ENCODE measurements around the gene ABCA9.
"Not testable (repeated sequence)": the region's sequence is repeated elsewhere in the genome, so short reads cannot be mapped to it uniquely, and the experiment has no call there.

The ABCA9 gene

DNA sequence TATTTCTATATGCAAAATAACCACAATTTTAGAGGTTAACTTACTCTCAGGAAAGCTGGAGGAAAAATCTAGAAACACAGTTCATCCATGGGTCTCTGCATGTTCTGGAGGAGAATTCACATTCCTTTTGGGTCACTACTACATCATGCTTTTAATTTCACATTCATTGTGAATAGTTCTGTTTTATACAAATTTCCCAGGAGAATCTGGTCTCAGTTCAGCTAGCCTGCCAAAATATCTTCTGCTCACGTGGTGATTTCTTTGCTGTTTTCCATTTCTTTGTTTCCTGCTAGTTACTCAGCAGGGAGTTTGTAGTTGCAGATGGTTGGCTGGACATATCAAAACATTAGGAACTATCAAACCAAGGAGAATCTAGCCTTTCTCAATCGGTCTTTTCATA lies at the start of gene ABCA9:
ABCA9 (minus strand) TSS at position 106 of the 400 bp plus-strand sequence. CDS start 9,801 bp downstream, outside the sequence.
- in situ Hi-C loops (cut with HindIII; ENCODE audit: low pct_ligation_motif_present, low pct_unique_long_range_greater_than_20kb, low sequenced_read_pairs): no loop called here
- DNase-seq: no peak

DNA sequence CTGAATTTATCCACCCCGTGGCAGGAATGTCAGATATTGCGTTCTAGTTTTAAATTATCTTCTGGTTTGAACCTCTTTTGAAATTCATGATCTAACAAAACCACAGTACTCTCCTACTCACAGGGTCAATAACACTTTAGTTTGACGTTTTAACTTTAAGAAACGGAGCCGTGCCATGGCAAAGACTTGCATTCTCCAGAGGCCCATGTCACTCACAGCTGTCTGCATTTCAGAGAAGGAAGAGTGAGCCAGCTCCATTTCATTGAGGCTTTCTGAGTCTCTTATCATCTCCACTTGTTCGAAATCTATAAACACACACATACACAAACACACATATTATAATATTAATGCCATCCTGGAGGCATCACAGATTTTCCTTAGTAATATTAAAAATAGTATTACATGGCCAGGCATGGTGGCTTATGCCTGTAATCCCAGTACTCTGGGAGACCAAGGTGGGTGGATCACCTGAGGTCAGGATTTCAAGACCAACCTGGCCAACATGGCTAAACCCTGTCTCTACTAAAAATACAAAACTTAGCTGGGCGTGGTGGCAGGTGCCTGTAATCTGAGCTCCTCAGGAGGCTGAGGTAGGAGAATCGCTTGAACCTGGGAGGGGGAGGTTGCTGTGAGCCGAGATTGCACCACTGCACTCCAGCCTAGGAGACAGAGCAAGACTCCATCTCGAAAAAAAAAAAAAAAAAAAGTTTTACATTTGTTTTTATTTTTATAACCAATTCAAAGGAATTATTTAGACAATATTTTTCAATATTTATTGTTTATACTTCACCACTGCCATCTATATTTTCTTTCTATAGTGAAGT lies 45.4 kb upstream of the ABCA9 start:
- no peak for DNase-seq
- in situ Hi-C loops (cut with HindIII; ENCODE audit: low pct_ligation_motif_present, low pct_unique_long_range_greater_than_20kb, low sequenced_read_pairs): no loop called here

GRCh38 chr17:69103557-69104233 lies 43.0 kb upstream of the ABCA9 start:
- DNase-seq: no peak
- in situ Hi-C loops (cut with HindIII; ENCODE audit: low pct_ligation_motif_present, low pct_unique_long_range_greater_than_20kb, low sequenced_read_pairs): no loop called here

- in situ Hi-C loops (cut with HindIII; ENCODE audit: low pct_ligation_motif_present, low pct_unique_long_range_greater_than_20kb, low sequenced_read_pairs): no loop called here
- DNase-seq: no peak
Measured at GRCh38 chr17:69098625-69099024, 37.9 kb upstream of the ABCA9 start.

- in situ Hi-C loops (cut with HindIII; ENCODE audit: low pct_ligation_motif_present, low pct_unique_long_range_greater_than_20kb, low sequenced_read_pairs): no loop called here
- DNase-seq: no peak
Measured at GRCh38 chr17:69096541-69096940, 35.8 kb upstream of the ABCA9 start.

GRCh38 chr17:69093995-69094394 lies 33.3 kb upstream of the ABCA9 start:
- no peak for DNase-seq
- in situ Hi-C loops (cut with HindIII; ENCODE audit: low pct_ligation_motif_present, low pct_unique_long_range_greater_than_20kb, low sequenced_read_pairs): no loop called here

GRCh38 chr17:69093279-69093789 lies 32.6 kb upstream of the ABCA9 start:
- in situ Hi-C loops (cut with HindIII; ENCODE audit: low pct_ligation_motif_present, low pct_unique_long_range_greater_than_20kb, low sequenced_read_pairs): no loop called here
- DNase-seq: no peak

DNA sequence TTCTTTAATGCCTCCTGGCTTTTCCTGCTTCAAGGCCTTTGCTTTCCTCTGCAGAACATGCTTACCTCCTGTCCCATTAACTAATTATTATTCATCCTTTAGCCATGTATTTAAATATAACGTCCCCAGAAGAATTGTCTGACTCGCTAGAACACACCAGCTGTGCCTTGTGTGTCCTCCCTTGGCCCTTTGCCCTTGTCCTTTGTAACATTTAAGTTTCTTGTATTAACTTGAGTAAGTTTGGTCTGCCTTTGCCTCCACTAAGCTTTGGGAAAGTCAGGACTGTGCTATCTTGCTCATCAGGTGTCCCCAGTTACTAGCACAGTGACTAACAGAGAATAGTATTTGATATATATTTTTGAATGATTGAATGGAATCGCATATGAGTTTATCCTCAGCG lies 29.6 kb upstream of the ABCA9 start:
- in situ Hi-C loops (cut with HindIII; ENCODE audit: low pct_ligation_motif_present, low pct_unique_long_range_greater_than_20kb, low sequenced_read_pairs): no loop called here
- DNase-seq: no peak

- no peak for DNase-seq
- in situ Hi-C loops (cut with HindIII; ENCODE audit: low pct_ligation_motif_present, low pct_unique_long_range_greater_than_20kb, low sequenced_read_pairs): no loop called here
Measured at GRCh38 chr17:69088643-69089200, 28.0 kb upstream of the ABCA9 start.

GRCh38 chr17:69086641-69087040 lies 25.9 kb upstream of the ABCA9 start:
- in situ Hi-C loops (cut with HindIII; ENCODE audit: low pct_ligation_motif_present, low pct_unique_long_range_greater_than_20kb, low sequenced_read_pairs): no loop called here
- no peak for DNase-seq

DNA sequence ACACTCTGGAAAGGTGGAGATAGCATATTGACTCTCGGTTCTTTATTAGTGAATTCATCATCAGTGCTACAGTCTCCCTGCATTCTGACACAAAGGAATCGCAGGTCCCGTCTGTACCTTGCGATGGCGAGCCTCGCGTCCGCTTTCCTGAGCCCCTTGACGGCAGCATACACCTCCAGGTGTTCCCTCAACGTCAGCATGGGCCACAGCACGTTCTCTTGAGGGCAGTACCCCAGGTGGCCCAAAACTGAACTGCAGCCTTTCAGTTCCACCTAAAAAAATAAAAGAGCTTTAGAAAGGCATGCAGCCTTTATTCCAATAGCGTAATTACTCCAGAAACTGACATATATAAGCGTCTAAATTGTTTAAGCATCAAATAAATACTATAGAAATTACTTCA lies 24.2 kb upstream of the ABCA9 start:
- in situ Hi-C loops (cut with HindIII; ENCODE audit: low pct_ligation_motif_present, low pct_unique_long_range_greater_than_20kb, low sequenced_read_pairs): no loop called here
- no peak for DNase-seq

DNA sequence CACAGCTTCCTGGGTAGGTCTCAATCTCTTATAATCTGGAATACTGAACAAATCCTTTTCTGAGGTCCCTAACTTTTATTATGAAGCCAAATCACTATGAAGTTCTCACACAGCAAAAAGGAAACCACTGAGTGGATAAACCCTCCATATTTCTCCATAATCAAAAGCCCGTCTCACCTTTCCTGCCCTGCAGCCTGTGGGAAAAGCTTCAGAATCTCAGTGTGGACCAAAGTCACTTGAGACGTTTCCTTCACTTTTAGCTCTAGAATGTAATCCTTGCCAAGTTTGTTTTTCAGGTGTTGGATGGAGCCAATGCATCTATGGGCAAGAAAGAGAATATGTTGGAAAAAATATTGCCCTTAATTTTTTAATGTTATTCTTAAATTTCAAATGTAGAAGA lies 22.0 kb upstream of the ABCA9 start:
- in situ Hi-C loops (cut with HindIII; ENCODE audit: low pct_ligation_motif_present, low pct_unique_long_range_greater_than_20kb, low sequenced_read_pairs): no loop called here

DNA sequence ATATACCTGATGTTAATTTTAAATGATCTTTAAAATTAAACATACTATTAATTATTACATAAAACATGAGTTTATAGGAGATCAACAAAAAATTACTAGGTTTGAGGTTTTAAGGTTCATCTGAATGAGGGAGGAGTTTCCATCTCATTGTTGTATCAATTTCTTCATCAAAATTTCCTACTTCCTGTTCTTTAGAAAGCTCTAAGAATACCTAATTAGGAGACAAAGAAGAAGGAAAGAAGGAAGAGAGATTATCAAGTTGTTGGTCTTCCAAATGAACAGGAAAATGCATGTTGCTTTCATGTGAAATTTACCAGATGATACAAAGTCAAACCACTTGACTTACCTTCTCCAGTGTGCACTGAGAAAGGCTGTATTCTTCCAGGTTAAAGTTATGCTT lies 18.1 kb upstream of the ABCA9 start:
- DNase-seq: no peak
- in situ Hi-C loops (cut with HindIII; ENCODE audit: low pct_ligation_motif_present, low pct_unique_long_range_greater_than_20kb, low sequenced_read_pairs): no loop called here

More for the DNA sequence above, 22.0 kb upstream of the ABCA9 start:
- no peak for DNase-seq

DNA sequence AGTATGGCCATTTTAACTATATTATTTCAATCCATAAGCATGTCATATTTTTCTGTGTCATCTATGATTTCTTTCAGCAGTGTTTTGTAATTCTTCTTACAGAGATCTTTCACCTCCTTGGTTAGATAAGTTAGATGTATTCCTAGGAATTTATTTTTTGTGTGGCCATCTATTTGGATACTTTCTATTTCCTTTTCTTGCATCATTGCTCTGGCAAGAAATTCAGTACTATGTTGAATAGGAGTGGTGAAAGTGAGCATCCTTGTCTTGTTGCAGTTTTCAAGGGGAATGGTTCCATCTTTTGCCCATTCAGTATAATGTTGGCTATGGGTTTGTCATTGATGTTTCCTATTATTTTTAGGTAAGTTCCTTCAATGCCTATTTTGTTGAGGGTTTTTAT lies 15.1 kb upstream of the ABCA9 start:
- DNase-seq: no peak
- in situ Hi-C loops (cut with HindIII; ENCODE audit: low pct_ligation_motif_present, low pct_unique_long_range_greater_than_20kb, low sequenced_read_pairs): no loop called here

DNA sequence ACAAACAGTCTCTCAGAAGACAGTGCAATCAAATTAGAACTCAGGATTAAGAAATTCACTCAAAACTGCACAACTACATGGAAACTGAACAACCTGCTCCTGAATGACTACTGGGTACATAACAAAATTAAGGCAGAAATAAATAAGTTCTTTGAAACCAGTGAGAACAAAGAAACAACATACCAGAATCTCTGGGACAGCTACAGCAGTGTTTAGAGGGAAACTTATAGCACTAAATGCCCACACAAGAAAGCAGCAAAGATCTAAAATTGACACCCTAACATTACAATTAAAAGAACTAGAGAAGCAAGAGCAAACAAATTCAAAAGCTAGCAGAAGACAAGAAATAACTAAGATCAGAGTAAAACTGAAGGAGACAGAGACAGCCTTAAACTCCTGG lies 12.7 kb upstream of the ABCA9 start:
- DNase-seq; in situ Hi-C loops (cut with HindIII; ENCODE audit: low pct_ligation_motif_present, low pct_unique_long_range_greater_than_20kb, low sequenced_read_pairs): not testable (repeated sequence)

- in situ Hi-C loops (cut with HindIII; ENCODE audit: low pct_ligation_motif_present, low pct_unique_long_range_greater_than_20kb, low sequenced_read_pairs); DNase-seq: not testable (repeated sequence)
Measured at GRCh38 chr17:69072803-69073256, 12.1 kb upstream of the ABCA9 start.

GRCh38 chr17:69071233-69071586 lies 10.5 kb upstream of the ABCA9 start:
- DNase-seq; in situ Hi-C loops (cut with HindIII; ENCODE audit: low pct_ligation_motif_present, low pct_unique_long_range_greater_than_20kb, low sequenced_read_pairs): not testable (repeated sequence)

- in situ Hi-C loops (cut with HindIII; ENCODE audit: low pct_ligation_motif_present, low pct_unique_long_range_greater_than_20kb, low sequenced_read_pairs); DNase-seq: not testable (repeated sequence)
Measured at GRCh38 chr17:69070378-69071232, 9.9 kb upstream of the ABCA9 start.

All from ACHN (cell line).